Fibroblast of skin of scalp (primary cell): ENCODE results near the gene VEGFB.

Source experiments
- DNase-seq: peaks from one replicate; pipeline ENCODE4 v3.0.0-alpha.2; 2013

VEGFB gene

GRCh38 chr11:64247729-64248531 is 13.5 kb downstream of the VEGFB start:
- no peak for DNase-seq

DNA sequence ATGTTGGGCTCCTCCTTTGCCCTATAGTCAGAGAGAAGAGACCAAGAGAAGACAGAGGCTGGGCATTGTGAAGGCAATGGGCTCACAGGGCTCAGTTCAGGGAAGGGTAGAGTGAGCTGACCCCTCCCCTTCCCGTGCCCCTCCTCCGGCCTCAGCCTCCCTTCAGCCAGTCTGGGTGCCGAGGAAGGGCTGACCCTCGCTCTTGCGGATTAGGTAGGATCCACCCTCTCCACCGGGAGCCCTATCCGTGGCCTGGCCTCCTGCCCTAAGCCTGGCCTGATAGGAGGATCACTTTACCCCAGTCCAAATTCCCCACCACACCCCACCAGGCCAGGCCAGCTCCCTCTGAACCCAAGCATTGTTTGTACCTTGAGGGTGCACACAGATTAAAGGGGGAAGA is 14.2 kb downstream of the VEGFB start:
- no peak for DNase-seq

- DNase-seq, result no peak
Measured at GRCh38 chr11:64249038-64249437, 14.7 kb downstream of the VEGFB start.

- no peak for DNase-seq
Measured at GRCh38 chr11:64249563-64250414, 15.4 kb downstream of the VEGFB start.

DNA sequence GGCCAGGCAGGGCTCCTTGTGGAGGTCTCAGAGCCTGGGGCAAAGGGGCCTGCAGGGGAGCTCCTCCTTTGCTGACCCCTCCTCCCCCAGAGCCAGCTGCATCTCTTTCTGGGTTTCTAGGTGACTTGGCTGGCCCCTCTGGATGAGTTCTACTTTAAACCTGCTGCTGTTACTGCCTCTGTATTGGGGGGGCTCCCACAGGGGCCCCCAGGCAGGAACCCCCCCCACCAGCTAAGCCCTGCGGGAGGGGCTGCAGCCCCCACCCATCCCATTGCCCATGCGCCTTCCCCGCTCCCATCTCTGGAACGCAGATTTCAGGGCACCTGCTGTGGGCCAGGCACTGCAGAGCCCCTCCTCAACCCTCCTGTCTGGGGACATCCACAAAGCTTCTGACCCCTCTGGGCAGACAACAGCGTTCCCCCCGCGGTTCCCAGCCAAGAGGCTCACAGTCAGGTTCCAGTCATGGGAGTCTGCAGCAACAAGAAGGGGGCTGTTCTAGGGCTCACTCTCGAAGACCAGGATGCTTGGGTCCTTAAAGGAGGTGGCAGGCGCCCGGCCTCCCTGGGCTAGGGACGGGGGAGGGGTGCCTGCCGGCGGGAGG is 16.1 kb downstream of the VEGFB start:
- peak; percentile 27 for DNase-seq

- peak; percentile 59 for DNase-seq
Measured at GRCh38 chr11:64251016-64251752, 16.8 kb downstream of the VEGFB start, which contains the start of gene PLCB3. TSS of gene PLCB3 (plus strand) at chr11:64251530. CDS start at chr11:64251650, 120 bp downstream.

- no peak for DNase-seq
Measured at GRCh38 chr11:64251753-64252002, 17.3 kb downstream of the VEGFB start.

- DNase-seq, result peak; percentile 45
Measured at GRCh38 chr11:64252003-64252872, 17.9 kb downstream of the VEGFB start.

DNA sequence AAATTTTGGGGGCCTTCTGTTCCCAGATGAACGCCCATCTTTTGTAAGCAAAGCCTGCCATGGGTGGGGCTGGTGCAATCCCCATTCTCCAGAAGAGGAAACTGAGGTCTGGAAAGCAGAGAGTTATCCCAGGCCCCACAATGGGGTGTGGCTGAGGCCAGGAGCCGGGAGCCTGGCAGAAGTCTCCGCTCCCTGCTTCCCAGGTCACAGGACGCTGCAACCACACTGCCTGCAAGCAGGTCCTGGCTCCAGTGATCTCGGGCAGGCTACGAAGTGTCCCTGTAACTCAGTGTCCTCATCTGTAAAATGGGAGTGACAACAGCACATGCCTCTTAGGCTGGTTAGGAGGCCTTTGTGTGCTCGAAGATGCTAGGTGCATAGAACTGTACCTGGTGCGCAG is 18.7 kb downstream of the VEGFB start:
- no peak for DNase-seq

GRCh38 chr11:64253481-64253880 is 19.1 kb downstream of the VEGFB start:
- no peak for DNase-seq

DNA sequence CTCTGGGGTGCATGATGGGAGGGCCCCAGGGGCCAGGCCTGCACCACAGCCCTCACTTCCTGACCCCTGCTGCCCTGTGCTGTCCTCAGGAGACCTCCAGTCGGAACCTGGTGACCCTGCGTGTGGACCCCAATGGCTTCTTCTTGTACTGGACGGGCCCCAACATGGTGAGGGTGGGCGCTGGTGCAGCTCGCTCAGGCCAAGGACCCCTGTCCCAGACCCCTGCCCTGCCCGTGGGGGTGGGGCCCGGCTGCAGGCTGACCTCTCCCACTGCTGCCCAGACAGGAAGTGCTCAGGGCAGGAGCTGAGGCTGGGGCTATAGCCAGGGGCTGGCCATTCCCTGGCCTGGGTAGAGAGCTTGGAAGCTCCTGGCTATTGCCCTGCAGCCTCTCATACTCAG is 19.9 kb downstream of the VEGFB start:
- no peak for DNase-seq

DNA sequence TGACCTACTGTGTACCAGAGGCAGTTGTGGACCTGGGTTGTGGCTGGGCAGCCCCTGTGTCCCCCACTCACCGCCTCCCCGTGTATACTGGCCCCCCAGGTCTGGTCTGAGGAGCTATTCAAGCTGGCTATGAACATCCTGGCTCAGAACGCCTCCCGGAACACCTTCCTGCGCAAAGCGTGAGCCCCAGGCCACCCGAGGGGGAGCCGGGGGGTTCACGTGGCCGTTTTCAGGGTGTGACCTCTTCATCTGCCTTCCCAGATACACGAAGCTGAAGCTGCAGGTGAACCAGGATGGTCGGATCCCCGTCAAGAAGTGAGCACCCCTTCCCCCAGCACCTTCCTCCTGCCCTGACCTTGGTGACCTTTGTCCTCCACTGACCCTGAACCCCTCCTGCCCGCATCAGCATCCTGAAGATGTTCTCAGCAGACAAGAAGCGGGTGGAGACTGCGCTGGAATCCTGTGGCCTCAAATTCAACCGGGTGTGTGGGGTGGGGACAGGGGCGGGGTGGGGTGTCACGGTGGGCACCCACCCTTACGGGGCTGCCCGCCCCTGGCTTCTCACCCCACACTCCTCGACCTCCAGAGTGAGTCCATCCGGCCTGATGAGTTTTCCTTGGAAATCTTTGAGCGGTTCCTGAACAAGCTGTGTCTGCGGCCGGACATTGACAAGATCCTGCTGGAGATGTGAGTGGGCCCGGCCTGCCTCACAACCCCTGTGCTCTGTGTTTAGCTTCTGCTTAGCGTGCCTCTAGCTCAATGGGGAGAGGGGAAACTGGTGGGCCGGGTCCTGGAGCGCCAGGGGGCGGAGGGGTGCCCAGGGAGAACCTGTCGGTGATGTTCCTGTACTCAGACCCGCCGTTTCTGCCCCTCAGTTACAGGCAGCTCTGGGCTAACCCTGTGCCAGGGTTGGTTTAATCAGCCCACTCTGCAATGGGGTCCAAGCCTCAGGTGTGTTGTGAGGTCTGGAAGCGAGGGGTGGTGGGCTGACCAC is 21.0 kb downstream of the VEGFB start:
- no peak for DNase-seq

GRCh38 chr11:64256300-64256699 is 21.9 kb downstream of the VEGFB start:
- no peak for DNase-seq

- DNase-seq, result no peak
Measured at GRCh38 chr11:64258356-64258755, 24.0 kb downstream of the VEGFB start.

DNA sequence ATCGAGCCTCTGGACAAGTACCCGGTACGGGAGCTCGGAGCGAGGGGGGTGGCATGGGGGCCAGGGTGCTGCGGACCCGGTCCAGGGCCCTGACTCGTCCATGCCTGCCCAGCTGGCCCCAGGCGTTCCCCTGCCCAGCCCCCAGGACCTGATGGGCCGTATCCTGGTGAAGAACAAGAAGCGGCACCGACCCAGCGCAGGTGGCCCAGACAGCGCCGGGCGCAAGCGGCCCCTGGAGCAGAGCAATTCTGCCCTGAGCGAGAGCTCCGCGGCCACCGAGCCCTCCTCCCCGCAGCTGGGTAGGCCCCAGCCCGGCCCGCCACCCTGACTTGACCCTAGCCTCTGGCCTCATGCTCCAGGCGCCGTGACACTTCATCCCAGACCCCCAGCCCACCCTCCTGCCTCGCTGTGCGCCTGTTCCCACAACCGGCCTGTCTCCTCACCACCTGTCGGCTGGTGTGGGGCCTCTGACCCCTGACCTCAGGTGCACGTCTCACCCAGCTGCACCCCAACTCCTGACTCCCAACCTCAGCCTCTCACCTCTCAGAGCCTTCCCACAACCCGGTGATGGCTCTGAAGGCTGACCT is 24.7 kb downstream of the VEGFB start:
- no peak for DNase-seq

DNA sequence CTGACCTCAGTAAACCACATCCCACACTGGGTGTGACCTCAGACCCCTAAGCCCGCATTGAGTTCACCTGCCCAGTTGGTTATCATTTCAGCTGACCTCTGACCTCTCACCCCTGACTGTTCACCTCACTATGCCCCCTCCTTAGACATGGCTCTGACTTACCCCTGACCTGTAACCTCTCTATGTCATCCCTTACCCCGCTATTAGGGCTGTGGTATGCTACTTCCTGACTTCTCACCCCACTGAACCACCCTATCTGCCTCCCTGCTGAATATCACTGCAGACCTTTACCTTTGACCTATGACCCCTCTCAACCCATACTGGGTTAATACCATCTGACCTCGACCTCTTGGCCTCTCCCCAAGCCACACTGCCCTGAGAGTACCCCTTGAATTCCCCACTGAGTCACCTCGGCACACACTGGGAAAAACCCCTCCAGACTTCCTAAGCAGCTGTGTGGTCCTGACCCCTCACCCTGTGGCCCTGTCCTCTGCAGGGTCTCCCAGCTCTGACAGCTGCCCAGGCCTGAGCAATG is 25.2 kb downstream of the VEGFB start:
- no peak for DNase-seq

- no peak for DNase-seq
Measured at GRCh38 chr11:64260147-64260708, 25.8 kb downstream of the VEGFB start.

DNA sequence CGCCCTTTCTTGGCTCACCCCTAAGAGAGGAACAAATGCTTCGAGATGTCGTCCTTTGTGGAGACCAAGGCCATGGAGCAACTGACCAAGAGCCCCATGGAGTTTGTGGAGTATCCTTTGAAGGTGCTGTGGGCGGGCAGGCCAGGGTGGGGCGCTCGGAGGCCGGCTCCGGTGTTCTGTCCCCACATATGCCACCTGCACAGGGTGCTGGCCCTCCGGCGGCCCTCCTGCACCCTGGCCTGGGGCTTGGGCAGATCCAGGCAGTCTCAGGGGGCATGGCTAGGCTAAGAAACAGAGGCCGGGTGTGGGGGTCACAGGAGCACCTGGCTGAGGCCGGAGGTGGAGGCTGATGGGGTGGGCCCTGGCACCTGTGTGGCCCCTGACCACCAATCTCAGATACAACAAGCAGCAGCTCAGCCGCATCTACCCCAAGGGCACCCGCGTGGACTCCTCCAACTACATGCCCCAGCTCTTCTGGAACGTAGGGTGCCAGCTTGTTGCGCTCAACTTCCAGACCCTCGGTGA is 27.2 kb downstream of the VEGFB start:
- DNase-seq, result no peak
